ENCODE data around the gene THAP10.
"Not testable (repeated sequence)": the region's sequence is repeated elsewhere in the genome, so short reads cannot be mapped to it uniquely, and the experiment has no call there.

Gene THAP10

GRCh38 chr15:70876011-70876410 lies 16.2 kb downstream of the THAP10 start:
- DNase-seq, result no peak

GRCh38 chr15:70875001-70875782 lies 17.0 kb downstream of the THAP10 start:
- no peak for DNase-seq

DNA sequence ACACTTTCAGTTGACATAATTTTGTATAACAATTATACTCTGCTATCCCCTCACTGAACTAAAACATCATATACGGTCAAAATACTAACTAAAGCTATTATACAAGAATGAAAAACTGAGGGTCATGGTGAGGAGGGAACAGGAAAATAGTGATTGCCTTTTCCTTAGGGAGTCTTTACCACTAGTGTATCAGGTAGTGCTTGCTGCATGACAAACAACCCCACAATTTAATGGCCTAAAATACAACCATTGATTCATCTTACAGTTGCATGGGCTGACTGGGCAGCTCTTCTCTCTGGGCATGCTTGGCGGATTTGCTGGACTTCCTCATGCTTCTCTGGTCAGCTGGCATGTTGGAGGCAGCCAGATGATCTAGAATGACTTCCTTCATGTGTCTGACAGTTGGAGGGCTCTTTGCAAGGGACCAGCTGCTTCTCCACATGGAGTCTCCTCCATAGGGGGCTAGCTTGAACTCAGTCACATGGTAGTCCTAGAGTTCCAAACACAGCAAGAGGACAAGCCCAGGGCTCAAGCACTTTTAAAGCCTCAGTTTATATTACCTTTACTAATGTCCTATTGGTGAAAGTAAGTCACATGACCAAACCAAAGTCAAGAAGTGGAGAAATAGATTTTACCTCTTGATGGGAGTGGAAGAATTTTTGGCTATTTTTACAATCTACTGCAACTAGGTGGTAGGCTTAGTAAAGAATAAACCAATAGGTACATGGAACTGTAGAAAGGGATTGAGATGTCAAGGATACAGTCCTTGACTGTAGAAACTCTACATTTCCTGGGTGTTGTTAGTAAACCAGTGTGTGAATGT lies 18.8 kb downstream of the THAP10 start:
- no peak for DNase-seq

GRCh38 chr15:70871490-70871889 lies 20.7 kb downstream of the THAP10 start:
- not testable (repeated sequence) for DNase-seq

DNA sequence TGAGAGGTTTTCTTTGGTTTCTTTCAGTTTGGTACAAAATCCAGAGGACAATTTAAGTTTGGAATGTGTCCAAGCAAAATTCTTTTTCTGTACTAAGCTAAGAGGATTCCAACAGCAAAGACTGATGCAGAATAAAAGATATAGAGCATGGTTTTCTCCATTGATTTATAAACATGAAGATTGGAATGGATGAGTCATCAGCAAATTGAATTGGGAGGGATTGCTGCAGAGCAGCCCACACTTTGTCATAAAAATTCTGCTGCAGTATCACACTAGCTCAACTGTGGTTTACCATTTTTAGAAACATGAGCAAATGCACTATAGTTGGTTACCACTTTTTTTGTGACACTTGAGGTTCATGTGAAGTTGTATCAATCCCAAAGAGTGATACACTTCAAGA lies 22.2 kb downstream of the THAP10 start:
- DNase-seq, result no peak

GRCh38 chr15:70869346-70869745 lies 22.9 kb downstream of the THAP10 start:
- DNase-seq, result no peak

DNA sequence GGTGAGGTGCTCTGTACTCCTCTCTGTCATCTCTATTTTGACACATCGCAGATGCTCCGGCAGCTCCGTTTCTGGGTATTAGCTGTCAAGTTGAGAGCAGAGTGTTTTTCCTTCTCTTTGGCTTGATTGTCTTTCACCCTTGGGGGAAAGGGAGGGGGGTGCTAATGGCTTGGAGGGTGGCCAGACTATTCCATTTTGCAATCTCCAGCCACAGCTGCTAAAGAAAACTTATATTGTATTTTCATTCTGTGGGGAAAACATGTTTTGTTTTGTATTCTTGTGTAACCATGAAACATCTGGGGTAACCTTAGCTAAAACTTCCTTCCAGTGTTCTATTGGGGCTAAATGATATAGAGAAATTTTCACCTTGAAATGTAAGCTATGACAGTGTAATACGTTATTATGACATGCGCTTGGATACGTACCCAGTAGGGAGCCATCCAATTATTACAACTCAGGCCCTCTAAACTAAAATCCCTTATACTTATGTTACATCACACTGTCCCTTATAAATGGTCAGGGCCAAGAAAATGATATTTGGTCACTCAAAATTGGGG lies 24.2 kb downstream of the THAP10 start:
- no peak for DNase-seq

DNA sequence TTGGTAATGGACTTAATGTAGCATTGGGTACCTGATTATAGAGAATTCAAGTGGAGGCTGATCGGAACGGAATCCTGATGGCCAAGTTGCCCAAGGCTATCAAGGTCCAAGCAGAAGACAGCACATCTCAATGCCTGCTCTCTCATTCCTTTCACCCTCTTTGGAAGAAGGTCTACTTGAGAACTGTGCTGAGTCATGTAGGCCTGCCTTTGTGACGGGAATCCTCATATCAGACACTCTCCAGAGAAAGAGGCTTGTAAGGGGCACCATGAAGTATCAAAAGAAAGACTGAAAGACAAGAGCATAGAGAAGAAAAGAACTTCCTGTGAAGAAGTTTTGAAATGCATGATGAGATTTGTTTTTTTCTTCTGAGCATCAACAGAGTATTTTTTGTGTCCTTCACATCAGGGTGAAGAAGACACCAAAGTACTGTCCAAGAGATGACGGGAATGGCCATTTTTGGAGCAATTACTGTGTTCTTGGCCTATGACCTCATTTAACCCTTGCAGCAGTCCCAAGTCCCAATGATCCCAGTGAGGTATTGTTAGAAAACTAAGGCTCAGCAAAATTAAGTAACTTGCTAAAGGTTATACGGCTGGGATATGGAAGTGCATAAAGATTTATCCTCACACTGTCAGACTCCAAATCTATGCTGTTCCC lies 25.1 kb downstream of the THAP10 start:
- DNase-seq, result no peak

- no peak for DNase-seq
Observed at GRCh38 chr15:70863450-70864218, 28.6 kb downstream of the THAP10 start.

GRCh38 chr15:70859998-70860397 lies 32.2 kb downstream of the THAP10 start:
- no peak for DNase-seq

DNA sequence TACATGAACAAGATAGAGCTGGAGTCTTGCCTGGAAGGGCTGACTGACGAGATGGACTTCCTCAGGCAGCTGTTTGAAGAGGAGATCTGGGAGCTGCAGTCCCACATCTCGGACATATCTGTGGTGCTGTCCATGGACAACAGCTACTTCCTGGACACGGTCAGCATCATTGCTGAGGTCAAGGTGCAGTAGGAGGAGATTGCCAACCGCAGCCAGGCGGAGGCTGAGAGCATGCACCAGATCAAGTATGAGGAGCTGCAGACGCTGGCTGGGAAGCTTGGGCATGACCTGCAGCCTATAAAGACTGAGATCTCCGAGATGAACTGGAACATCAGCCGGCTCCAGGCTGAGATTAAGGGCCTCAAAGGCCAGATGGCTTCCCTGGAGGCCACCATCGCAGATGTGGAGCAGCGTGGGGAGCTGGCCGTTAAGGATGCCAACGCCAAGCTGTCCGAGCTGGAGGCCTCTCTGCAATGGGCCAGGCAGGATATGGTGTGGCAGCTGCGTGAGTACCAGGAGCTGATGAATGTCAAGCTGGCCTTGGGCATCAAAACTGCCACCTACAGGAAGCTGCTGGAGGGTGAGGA lies 32.8 kb downstream of the THAP10 start:
- no peak for DNase-seq

- DNase-seq, result not testable (repeated sequence)
Observed at GRCh38 chr15:70858614-70859321, 33.5 kb downstream of the THAP10 start.

DNA sequence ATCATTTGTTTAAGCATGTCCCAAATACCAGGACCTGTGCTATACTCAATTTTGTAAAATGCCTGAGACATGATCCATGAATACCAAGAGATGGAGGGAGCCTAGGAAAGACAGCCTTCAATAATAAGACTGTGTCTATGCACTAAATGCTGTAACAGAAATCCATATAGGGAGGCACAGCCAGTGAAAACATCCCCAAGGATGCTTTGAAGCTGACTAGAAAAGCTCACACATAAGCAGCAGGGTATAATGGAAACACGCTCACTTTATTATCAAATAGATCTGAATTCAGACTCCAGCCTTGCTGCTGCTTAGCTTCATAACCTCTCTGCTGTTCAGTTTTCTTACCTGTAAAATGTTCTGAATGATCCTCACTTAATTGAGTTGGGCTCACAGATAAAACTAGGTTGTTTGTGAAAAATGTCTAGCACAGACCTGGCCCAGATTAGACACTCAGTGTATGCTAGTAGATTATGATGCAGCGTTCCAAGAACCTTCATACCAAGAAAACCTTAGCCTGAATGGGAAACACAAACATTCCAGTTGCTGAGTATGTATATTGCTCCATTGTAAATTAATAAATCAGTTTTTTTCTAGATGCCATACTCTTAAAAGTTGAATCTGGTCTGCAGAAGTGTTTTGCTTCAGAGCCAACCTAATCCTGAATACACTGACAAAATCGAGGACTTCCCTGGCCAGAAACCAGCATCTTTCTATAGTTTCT lies 34.5 kb downstream of the THAP10 start:
- no peak for DNase-seq

DNA sequence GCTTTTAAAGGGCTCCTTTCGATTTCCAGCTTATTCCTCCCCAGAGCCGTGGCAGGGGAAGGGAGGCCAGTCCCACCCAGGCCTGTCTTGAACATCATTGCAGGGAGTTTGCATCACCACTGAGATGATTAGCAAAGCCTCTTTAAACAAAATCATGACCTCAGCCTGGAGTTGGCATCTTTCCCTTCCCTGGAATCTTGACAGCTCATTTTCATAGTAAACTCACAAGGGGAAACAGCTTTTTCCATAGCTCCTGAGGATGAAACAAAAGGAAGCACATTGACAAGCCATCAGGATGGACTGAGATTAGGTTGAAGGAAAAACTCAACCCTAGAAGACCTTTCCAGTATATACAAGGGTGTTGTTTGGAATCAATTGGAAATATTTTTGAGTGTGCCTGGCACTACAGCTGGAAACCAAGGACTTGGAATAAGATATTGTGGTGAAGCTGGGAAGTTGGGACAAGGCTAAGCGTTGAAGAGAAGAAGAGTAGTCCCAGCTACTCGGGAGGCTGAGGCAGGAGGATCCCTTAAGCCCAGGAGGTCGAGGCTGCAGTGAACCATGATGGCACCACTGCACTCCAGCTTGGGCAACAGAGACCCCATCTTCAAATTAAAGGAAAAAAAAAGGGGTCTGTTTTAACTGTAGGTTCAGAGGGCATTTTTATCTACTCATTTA lies 35.2 kb downstream of the THAP10 start:
- no peak for DNase-seq

- no peak for DNase-seq
Observed at GRCh38 chr15:70856177-70856883, 35.9 kb downstream of the THAP10 start.

GRCh38 chr15:70855764-70856163 lies 36.5 kb downstream of the THAP10 start:
- DNase-seq, result no peak

GRCh38 chr15:70854666-70854976 lies 37.6 kb downstream of the THAP10 start:
- no peak for DNase-seq

- DNase-seq, result peak; percentile 66
Observed at GRCh38 chr15:70853973-70854665, 38.1 kb downstream of the THAP10 start, which contains the start of gene LARP6. LARP6 (minus strand) TSS chr15:70854157; CDS start chr15:70854088, 69 bp downstream.

All from NCI-H1436 (cell line).